Head of caudate nucleus (tissue), 42 donors: ENCODE measurements around the gene C2orf78.
A peak's percentile ranks its signal among the peaks of the same experiment; 100 is the strongest.

Experiments
- DNase-seq, 42 donors: peaks; one replicate each; pipeline versions ENCODE4 v3.0.0 to v3.0.0-alpha.2; 2020 to 2021; ENCODE audit warnings: mixed read lengths in 7 of 42
- intact Hi-C: fragments of 100-400 bp; cut with DNase I; formaldehyde crosslinking; loops from one replicate; pipeline ENCODE4 v1.15.0; 2022

Gene C2orf78

DNA sequence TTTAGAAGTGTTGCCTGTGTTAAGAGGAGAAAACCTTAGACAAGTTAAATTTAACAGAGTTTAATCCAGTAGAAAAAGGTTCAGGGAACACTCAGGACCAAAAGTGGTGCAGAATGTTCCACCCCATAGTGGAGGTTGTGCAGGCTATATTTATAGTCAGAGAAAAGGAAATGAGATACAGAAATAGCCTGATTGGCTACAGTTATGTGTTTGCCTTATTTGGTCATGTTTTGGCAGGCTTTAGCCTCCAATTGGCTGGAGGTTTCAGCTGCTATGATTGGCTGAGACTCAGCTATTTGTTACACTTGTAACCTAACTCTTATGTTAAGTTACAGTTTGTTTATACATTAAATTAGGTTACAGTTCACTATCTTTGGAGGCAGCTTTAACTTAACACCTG, 48.9 kb downstream of the C2orf78 start:
- no peak for DNase-seq
- intact Hi-C loops, result no loop called here

DNA sequence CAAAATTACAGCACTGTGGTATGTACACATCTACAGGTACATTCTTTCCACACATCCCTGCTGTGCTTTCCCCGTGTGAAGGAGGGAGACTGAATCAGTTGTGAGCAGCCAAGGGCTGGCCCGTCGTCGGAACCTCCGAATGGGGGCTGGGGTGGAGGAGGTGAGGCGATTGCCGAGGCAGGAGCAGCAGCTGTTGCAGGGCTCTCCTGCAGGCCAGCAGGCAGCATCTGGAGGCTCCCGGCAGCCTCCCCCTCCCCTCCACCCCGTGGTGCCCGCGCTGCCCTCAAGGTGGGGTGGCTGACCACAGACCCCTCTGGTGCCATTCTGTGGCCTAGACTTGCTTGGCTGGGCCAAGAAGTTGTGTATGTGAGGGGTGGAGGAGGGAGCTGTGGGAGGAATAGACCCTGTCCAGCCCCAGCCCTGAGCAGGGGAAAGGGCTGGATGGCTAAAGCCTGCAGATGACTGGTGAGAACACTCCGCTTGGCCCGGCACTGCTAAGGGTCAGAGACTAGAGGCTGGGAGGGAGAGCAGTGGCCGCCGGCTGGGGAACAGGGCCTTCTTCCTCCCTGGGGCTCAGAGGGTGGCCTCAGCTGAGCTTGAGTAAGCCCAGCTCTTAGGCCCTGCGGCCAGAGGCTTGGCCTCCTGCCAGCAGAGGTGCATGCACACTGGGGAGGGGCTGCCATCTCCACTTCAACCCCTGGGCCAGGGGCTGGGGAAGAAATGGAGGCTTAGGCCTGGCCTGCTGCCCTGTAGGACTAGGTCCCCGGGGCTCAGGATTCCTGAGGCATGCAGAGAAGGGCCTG, 52.4 kb downstream of the C2orf78 start:
- intact Hi-C loops, result loop anchor here (5.0 kb wide), 1 partner anchor 161 kb away; no protein-coding TSS in a partner anchor
- no peak for DNase-seq

DNA sequence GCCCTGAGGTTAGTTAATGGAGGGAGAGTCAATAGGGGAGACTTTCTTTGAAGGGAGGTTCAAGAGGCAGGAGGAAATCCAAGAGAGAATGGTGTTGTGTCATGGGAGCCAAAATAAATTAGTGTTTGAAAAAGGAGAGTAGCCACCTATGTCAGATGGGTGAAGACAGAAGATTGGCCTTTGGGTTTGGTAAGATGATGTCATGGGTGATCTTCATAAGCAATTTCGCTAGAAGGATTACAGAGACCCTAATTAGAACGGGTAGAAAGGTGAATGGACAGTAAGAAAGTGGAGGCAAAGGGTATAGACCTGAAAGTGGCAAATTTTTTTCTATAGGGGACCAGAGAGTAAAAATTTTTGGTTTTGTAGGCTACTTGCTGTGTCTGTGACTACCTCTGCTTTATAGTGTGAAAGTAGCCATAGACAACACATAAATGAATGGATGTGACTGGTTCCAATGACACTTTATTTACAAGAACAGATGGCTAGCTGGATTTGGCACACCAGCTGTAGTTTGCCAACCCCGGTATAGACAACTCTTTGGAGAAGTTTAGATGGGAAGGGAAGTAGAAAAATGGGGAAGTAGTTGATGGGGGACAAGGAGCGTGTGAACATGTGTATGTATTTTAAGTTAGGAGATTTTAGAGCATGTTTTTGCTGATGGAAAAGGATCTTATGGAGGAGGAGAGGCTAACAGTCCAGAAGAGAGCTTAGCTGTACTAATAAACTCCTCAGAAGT, 54.0 kb downstream of the C2orf78 start:
- DNase-seq, result no peak
- intact Hi-C loops, result loop anchor here (5.0 kb wide), 1 partner anchor 159 kb away; no protein-coding TSS in a partner anchor

DNA sequence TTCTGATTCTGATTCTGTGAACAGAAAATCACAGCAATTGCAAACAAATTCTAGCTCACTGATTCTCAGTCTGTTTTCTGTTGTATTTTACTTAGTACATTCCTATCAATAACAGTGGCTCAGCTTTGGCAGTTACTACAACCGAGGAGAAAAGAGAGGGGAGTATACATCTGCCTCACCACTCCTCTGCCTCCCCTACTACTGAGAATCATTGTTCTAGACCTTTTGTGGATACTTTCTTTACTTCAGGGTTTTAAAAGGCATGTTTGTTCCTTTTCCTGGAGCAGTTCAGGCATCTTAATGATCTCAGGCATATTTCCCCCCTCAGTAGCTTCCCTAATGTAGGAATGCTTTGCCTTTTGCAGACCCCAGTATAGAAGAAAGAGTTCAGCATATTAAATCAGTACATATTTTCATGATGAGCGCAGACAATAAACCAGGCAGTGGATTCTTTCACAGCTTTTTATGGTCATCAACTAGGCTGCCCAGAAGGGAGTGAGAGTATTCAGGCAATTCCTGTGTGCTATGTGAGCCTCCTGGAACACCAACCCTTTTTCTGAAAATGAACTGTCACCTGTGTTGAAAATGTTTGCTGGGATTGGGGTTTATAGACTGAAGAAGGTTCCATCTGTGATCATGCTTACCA, 55.0 kb downstream of the C2orf78 start:
- intact Hi-C loops, result loop anchor here (5.0 kb wide), 1 partner anchor 158 kb away; no protein-coding TSS in a partner anchor
- DNase-seq, result no peak

DNA sequence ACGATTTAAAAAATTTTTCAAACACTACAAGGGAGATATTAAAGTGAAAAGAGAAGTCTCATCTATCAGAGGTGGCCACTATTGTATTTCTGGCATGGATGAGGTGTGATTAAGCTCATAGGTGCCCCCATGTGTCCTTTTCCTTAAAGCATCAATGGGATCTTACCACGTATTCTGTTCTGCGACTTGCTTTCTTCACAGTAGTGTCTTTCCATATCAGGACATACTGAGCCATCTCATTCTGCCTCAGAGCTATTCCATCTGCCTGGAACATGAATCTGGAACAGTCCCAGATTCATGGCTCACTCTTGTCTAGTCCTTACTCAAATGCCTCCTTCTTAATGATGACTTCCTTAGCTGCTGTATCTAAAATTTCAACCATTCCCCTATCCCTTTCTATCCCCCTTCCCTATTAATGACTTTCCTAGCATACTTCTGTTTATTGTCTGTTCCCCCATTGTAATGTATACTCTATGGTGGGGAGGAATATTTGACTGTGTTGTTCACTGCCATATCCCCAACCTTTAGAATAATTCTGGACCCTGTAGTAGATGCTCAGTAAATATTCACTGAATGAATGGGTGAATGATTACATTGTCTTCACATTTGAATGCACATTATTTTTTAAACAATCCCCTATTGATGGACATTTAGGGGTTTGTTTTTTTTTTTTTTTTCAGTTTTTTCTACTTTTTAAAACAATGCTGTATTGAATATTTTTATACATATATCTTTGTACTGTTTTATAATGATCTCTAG, 55.8 kb downstream of the C2orf78 start:
- intact Hi-C loops, result loop anchor here (5.0 kb wide), 1 partner anchor 157 kb away; no protein-coding TSS in a partner anchor
- DNase-seq, result no peak

DNA sequence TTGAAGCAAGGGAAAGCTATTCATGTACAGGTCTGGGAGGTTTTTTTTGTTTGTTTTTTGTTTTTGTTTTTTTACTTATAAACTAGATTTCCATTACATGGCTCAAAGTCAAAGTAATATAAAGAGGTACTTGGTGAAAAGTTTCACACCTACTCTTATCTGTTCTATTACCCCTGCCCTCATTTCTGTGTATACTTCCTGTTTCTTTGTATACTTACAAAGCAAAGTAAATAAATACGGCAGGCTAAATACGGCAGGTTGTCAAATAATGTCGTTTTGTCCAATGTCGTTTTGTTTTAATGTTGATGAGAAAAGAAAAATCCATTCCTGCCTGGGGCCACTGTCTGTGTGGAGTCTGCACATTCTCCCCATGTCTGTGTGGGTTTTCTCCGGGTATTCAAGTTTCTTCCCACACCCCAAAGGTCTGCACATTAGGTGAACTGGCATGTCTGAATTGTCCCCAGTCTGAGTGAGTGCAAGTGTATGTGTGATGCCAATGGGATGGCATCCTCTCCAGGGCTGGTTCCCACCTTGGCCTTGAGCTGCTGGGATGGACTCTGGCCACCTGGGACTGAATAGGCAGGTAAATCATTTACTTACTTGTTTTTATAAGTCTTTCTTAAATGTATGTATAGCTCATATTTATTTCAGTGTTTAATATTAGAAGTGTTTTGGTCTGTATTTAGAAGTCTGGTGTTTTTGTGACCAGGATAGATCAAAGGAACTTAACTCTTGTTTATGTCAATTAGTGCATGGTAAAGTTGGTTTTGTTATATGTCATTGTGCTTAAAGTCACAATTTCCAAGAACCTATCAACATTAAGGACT, 58.1 kb downstream of the C2orf78 start:
- intact Hi-C loops, result no loop called here

DNA sequence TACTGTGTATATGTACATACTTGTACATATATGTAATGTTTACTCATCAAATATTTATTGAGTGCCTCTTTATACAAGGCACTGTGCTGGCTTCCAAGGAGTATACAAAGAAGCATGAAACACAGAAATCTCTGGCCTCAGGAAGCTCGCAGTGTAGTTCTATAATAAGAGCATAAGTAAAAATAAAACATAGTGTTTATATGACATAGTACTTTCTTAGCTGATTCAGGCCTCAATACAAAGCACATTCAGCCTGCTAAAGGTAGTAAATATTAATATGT, 58.7 kb downstream of the C2orf78 start:
- DNase-seq, result no peak
- intact Hi-C loops, result no loop called here

More for the DNA sequence above, 58.1 kb downstream of the C2orf78 start:
- no peak for DNase-seq

DNA sequence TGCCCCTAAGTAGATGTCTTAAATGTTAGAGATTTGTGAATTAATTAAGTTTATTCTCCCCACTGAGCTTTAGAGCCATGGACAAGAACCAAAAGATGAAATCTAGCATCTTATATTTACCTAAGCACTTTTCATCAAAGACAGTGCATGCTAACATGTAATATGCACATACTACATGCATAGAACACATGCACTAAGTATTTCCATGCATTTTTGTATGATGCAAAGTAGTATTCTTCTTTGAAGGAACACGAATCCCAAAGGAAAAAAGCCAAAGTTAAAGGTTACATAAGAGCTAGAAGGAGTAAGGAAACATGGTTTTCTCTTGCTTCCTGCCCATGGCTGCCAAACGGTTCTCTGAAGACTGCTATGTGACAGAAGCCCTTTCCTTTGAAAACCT, 60.1 kb downstream of the C2orf78 start:
- intact Hi-C loops, result no loop called here
- DNase-seq, result no peak

DNA sequence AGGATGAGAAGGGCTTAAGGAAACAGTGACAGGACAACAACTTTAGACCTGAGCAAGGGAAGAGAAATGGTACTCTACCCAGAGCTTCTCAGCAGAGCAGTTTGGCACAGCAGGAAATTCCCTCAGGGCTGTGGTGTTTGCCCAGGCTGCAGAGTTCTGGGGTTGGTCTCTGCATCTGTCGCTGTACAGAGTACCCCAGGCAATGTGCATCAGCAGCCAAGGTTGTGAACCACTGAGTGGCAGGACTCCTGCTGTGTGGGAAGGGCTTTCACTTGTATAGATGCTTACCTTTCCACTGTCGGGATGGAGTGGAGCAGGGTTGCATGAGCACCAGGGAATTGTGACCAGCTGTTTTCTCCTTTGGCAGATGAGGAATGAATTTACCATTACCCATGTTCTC, 66.0 kb downstream of the C2orf78 start:
- intact Hi-C loops, result no loop called here
- DNase-seq, result no peak

DNA sequence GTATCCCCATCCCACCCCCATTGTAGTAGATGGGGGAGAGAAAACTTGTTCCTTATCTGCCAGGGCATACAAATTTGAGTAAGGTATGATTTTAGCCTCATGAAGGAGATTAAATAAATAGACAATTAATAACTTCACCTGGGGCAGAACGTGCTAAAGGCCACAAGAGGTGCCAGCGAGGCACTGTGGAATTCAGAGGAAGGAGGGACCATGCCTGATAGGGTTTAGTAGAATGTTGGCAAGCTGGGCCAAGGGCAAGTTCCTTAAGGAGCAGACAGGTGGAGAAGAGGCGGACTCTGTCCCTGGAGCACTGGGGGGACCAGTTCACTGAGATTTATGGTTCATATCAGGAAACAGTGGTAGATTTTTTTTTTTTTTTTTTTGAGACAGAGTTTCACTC, 67.3 kb downstream of the C2orf78 start:
- DNase-seq, result no peak

DNA sequence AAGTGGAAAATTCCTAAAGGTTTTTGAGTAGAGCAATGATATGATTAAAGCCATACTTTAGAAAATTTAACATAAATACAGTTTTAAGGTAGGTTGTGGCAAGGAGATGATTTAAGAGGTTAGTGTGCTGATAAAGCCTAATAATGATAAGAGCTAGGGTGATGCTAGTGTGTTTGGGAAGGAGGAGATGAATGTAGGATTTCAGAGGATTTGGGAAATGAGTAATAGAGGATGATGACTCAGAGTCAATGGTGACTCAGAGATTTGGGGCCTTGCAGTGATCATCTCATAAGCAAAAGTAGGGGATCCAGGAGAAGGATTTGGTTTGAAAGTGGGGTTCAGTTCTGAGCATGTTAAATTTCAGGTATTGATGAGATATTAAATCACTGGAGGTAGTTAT, 68.0 kb downstream of the C2orf78 start:
- intact Hi-C loops, result no loop called here
- DNase-seq, result peak in 2 of 42 donors; percentile 43 to 45

More for the DNA sequence above, 67.3 kb downstream of the C2orf78 start:
- intact Hi-C loops, result no loop called here

DNA sequence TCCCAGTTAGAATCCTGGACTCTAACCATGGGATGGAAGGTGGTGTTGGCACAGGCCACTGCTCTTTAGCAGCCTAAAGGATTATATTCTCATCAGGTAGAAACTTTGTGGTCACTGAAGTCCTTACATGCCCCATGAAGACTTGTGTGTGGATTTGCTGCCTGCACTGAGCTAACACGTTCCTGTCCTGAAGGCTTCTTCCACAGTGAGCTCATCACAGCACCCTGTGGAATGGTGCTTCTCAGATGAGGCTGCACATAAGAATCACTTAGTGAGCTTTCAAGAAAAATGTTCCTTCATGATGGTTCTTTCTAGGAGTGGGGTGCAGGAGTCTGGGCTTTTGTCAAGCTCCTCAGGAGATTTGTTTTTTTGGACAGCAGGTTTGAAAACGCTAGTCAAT, 71.5 kb downstream of the C2orf78 start:
- intact Hi-C loops, result no loop called here
- no peak for DNase-seq

DNA sequence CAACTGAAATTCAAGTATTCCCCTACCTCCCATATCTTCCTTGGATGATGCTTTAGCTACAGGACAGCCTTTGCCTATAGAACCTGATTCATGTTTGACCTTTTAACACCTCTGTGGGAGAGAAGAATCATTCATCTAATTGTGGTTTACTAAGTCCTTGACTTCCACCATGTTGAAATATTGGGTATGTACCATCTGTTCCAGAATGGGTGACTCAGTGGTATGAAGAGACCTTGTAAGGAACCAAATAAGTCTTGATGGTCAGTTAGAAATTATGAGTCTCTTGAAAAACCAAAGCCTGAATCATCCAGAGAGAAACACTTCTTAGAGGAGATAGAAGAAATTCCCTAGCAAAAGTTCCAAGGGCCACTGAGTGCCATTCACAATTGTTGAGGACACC, 72.2 kb downstream of the C2orf78 start:
- intact Hi-C loops, result no loop called here
- no peak for DNase-seq

DNA sequence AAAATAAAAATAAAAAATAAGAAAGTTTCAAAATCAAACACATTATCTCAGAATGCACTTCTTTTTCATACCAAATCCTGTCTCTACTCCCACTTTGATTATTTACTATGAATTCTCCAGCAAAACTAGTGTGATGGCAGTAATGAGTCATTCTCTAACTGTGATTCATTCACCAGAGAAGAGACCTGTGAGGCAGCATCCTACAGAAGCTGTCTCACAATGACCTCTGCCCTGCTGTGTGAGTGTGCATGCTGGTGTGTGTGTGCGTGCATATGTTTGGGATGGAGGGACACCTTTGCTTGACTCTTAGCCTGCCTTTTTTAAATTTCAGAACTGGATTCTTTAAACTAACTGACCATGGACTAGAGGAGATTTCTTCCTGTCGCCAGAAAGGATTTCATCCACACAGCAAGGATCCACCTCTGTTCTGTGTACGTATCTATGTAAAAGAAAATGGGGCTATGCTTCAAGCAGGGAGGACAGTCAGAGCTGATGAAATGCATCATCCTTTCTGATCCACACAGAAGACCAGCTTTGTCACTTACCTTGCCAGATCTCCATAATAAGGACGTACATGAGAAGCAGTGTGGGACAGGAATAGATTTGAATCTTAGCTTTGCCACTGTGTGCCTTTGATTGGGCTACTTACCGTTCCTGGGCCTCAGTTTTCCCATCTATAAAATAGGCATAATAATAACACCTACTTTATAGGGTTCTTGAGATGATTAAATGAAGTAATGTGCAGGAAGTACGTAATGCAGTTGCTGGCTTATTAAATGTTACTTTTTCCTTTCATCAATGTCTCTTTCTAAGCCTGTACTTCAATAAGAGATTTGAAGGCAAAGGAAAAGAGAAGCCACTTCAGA, 76.0 kb downstream of the C2orf78 start:
- intact Hi-C loops, result no loop called here
- DNase-seq, result peak in 2 of 42 donors; percentile 8 to 16

DNA sequence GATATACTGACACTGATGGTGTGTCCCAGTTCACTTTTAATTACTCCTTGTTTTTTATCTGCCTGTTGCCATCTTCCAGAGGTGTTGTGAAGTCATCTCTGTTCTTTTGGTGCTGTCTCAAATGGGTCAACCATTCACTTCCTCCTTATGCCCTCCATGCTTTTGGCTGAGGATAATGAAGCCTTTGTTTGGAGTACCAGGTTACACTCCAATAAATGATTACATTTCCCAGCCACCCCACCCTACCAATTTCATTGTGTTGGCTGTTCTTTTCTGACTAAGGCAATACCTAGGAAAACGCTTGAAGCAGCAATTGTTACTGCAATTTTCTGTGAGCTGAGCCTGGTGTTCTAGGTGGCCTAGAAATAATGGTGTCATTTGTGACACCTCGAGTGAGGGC, 79.0 kb downstream of the C2orf78 start:
- DNase-seq, result no peak
- intact Hi-C loops, result no loop called here
